GM12878 (cell line): ENCODE measurements around the gene TPRA1. TPM values are rescaled to one million over a fixed set of nuclear protein-coding genes. Genes with fewer than 3 reads are reported as not detected.

Source experiments
- ATAC-seq: fragments of 200-7000 bp; cut with Tn5 transposase; 3 replicates; pipeline ENCODE4 v1.9.1; 2020; ENCODE audit warnings: mild to moderate bottlenecking, moderate library complexity
- BruUV-seq: library from RNA; stranded (reverse); fragments of 400-500 nt; replicated peaks from 2 replicates; lab custom pipeline; 2021; lab: Mats Ljungman, UMichigan
- CTCF ChIA-PET: fragments of 300-600 bp; sonication (Branson Sonifier 250); formaldehyde crosslinking; extraction: SDS; loops from one replicate; lab custom pipeline; 2021; ENCODE audit warnings: inconsistent platforms; lab: Yijun Ruan, JAX
- POLR2A ChIA-PET: fragments of 350-600 bp; formaldehyde crosslinking; extraction: SDS; loops from one replicate; lab custom pipeline; 2021; ENCODE audit warnings: inconsistent platforms; lab: Charles Lee
- RAD21 ChIA-PET: fragments of 300-600 bp; sonication (Branson Sonifier 250); formaldehyde crosslinking; loops from one replicate; lab custom pipeline; 2023; ENCODE audit warnings: antibody characterized with exemption; ENCODE audit not compliant: unreplicated experiment; lab: Charles Lee
- SMC1A ChIA-PET: fragments of 300-600 bp; sonication (Branson Sonifier 250); formaldehyde crosslinking; loops from one replicate; lab custom pipeline; 2023; ENCODE audit not compliant: unreplicated experiment, uncharacterized antibody; lab: Charles Lee
- DNase-seq: peaks from one replicate; pipeline ENCODE4 v3.0.0-alpha.2; 2011; ENCODE audit warnings: low read depth, low spot score
- FAIRE-seq: peaks from 3 replicates; lab custom pipeline; 2011; peaks lifted over from hg19 to GRCh38; lab: Jason Lieb, UNC
- H2AFZ ChIP-seq: 2 replicates; pipeline ENCODE4 v1.6.0; 2011; ENCODE audit warnings: low read depth, low read length, control low read depth; ENCODE audit not compliant: control insufficient read depth
- H3K27ac ChIP-seq: 2 replicates; pipeline ENCODE4 v1.5.1; 2011; ENCODE audit warnings: control low read depth; ENCODE audit not compliant: control insufficient read depth, insufficient read depth
- H3K27me3 ChIP-seq, 2 experiments: replicated peaks in 1 of 2; 2 replicates each; pipeline versions ENCODE4 v1.6.0 to v1.6.1; 2011; ENCODE audit warnings: low read length in 1 of 2; ENCODE audit not compliant: control insufficient read depth in 2 of 2, insufficient read depth in 2 of 2
- H3K36me3 ChIP-seq, 2 experiments: 2 replicates each; pipeline ENCODE4 v1.5.1; 2011; ENCODE audit warnings: low read length in 1 of 2; ENCODE audit not compliant: control insufficient read depth in 2 of 2, insufficient read depth in 2 of 2
- H3K4me1 ChIP-seq: 2 replicates; pipeline ENCODE4 v1.6.1; 2011; ENCODE audit warnings: mild to moderate bottlenecking, low read length, moderate library complexity, mixed read lengths; ENCODE audit not compliant: control insufficient read depth, insufficient read depth
- H3K4me2 ChIP-seq: 2 replicates; pipeline ENCODE4 v1.6.0; 2011; ENCODE audit warnings: control low read depth; ENCODE audit not compliant: control insufficient read depth, insufficient read depth
- H3K4me3 ChIP-seq: fragments of 200-600 bp; sonication (generic); 2 replicates; pipeline ENCODE4 v1.5.1; 2016
- H3K79me2 ChIP-seq: 2 replicates; pipeline ENCODE4 v1.6.0; 2011; ENCODE audit warnings: low read length; ENCODE audit not compliant: control insufficient read depth, insufficient read depth
- H3K9ac ChIP-seq: 2 replicates; pipeline ENCODE4 v1.8.0; 2011; ENCODE audit warnings: low read length, control low read depth, mixed read lengths; ENCODE audit not compliant: control insufficient read depth, insufficient read depth
- H3K9me3 ChIP-seq: replicated peaks from 3 replicates; pipeline ENCODE4 v1.5.1; 2011; ENCODE audit warnings: mild to moderate bottlenecking, low read length; ENCODE audit not compliant: control insufficient read depth, insufficient read depth
- H4K20me1 ChIP-seq: 2 replicates; pipeline ENCODE4 v1.6.0; 2011; ENCODE audit not compliant: control insufficient read depth, insufficient read depth
- IKZF1 ChIP-seq: fragments of 450-650 bp; conservative IDR thresholded peaks from 2 replicates; pipeline ENCODE4 v1.6.1; 2017; ENCODE audit warnings: antibody characterized with exemption, mild to moderate bottlenecking
- MLLT1 ChIP-seq: fragments of 450-650 bp; IDR thresholded peaks from 2 replicates; pipeline ENCODE4 v1.6.1; 2016; ENCODE audit warnings: mild to moderate bottlenecking
- NFIC ChIP-seq: IDR thresholded peaks from 2 replicates; pipeline ENCODE4 v1.6.1; 2012; ENCODE audit warnings: low read depth, mild to moderate bottlenecking, inconsistent platforms, low read length, moderate library complexity
- NFYA ChIP-seq: IDR thresholded peaks from 2 replicates; pipeline ENCODE4 v1.6.1; 2011; ENCODE audit warnings: low read depth, mild to moderate bottlenecking, low read length, improper control_type of control experiment, borderline replicate concordance
- POLR2A ChIP-seq: IDR thresholded peaks from 2 replicates; pipeline ENCODE4 v1.6.1; 2011; ENCODE audit warnings: low read depth, mild to moderate bottlenecking, low read length
- RBBP5 ChIP-seq: fragments of 200-600 bp; sonication (generic); conservative IDR thresholded peaks from 2 replicates; pipeline ENCODE4 v1.6.1; 2016
- SUPT20H ChIP-seq: IDR thresholded peaks from 2 replicates; pipeline ENCODE4 v1.6.1; 2011; ENCODE audit warnings: low read depth, mild to moderate bottlenecking, low read length, moderate library complexity, borderline replicate concordance; ENCODE audit not compliant: control insufficient read depth
- TARDBP ChIP-seq: IDR thresholded peaks from 2 replicates; pipeline ENCODE4 v1.6.1; 2016; ENCODE audit warnings: borderline replicate concordance
- ZNF207 ChIP-seq: fragments of 450-650 bp; IDR thresholded peaks from 2 replicates; pipeline ENCODE4 v1.6.1; 2014; ENCODE audit warnings: antibody characterized with exemption, mild to moderate bottlenecking, borderline replicate concordance
- ZNF217 ChIP-seq: fragments of 450-650 bp; IDR thresholded peaks from 2 replicates; pipeline ENCODE4 v1.6.1; 2017; ENCODE audit warnings: antibody characterized with exemption, mild to moderate bottlenecking
- WGBS: methylation state at CpG from one replicate; pipeline ENCODE4 v1.1.6; 2016; ENCODE audit warnings: low lambda C conversion rate; ENCODE audit not compliant: insufficient replicate concordance, insufficient coverage; ENCODE audit errors: missing lambda C conversion rate; 5-methylcytosine and 5-hydroxymethylcytosine counted together
- in situ Hi-C: fragments of 300-500 bp; cut with MboI; formaldehyde crosslinking; loops from 9 replicates; pipeline ENCODE4 v1.14.3; 2018; ENCODE audit warnings: mixed read lengths
- intact Hi-C: fragments of 100-400 bp; cut with micrococcal nuclease; formaldehyde crosslinking; loops from one replicate; pipeline ENCODE4 v1.14.2; 2022; ENCODE audit not compliant: unreplicated experiment
- polyA plus RNA-seq, 11 experiments: library from polyadenylated mRNA; depleted of rRNA in 4 of 11; unstranded in 6 of 11; stranded (reverse) in 5 of 11; fragments of >200 nt; fragmentation: Nextera tagmentation in 4 of 11; fragmentation: Illumina TruSeq in 1 of 11; extraction: Ambion mirVana in 4 of 11; extraction: Trizol in 1 of 11; gene quantifications; 1 replicate in 1 of 11; 2 replicates in 10 of 11; pipeline versions ENCODE4 v1.2.1 to v1.2.3, GENCODE V29; 2011 to 2016; ENCODE audit warnings: inconsistent platforms in 2 of 11, missing spikeins in 2 of 11, low read depth in 1 of 11
- total RNA-seq, 4 experiments: library from RNA; depleted of rRNA in 3 of 4; stranded (reverse); fragments of >200 nt in 3 of 4; fragmentation: Illumina TruSeq in 1 of 4; extraction: Trizol in 1 of 4; gene quantifications; 2 replicates each; pipeline versions ENCODE4 v1.2.1 to v1.2.3, GENCODE V29; 2013 to 2021

TPRA1 gene
- total and polyA plus RNA-seq, 10 of the 15 experiments (the other 5 are each of a cell fraction or from before 2014, with no cell fraction given) = 1.8 to 39.6 (median 26.6) TPM

GRCh38 chr3:127620637-127621375 is 30.3 kb upstream of the TPRA1 start:
- in situ Hi-C loops = no loop called here
- BruUV-seq = no TSS peak
- TF ChIP-seq ZNF207 (no peak), POLR2A (peak; percentile 34; the same call in 1 of the 2 replicates)
- H4K20me1 ChIP-seq = no peaks in the 10 kb centered on the region
- intact Hi-C loops = no loop called here
- no peaks in the 10 kb centered on the region for H3K27me3 ChIP-seq
- FAIRE-seq (no peak), DNase-seq (no peak), ATAC-seq (no peak)
- CTCF ChIA-PET = no interaction called here
- no peak overlapping the region for H3K4me2 ChIP-seq
- no peaks in the 10 kb centered on the region for H3K9me3 ChIP-seq
- no peak overlapping the region for H3K4me3 ChIP-seq
- POLR2A ChIA-PET = no interaction called here
- SMC1A ChIA-PET = interaction anchor here (1.6 kb wide), 1 partner anchor 37 kb away, joined by 3 read pairs; no protein-coding TSS in a partner anchor
- RAD21 ChIA-PET = no interaction called here
- H2AFZ ChIP-seq = no peak overlapping the region
- peaks cover 38 to 43% of the 10 kb centered on the region in 2 experiments for H3K36me3 ChIP-seq
- no peak overlapping the region for H3K27ac ChIP-seq
- WGBS = 98% methylated on average over 32 of the region's 32 CpGs
- no peak overlapping the region for H3K9ac ChIP-seq
- H3K4me1 ChIP-seq = no peaks in the 10 kb centered on the region
- H3K79me2 ChIP-seq = no peaks in the 10 kb centered on the region

DNA sequence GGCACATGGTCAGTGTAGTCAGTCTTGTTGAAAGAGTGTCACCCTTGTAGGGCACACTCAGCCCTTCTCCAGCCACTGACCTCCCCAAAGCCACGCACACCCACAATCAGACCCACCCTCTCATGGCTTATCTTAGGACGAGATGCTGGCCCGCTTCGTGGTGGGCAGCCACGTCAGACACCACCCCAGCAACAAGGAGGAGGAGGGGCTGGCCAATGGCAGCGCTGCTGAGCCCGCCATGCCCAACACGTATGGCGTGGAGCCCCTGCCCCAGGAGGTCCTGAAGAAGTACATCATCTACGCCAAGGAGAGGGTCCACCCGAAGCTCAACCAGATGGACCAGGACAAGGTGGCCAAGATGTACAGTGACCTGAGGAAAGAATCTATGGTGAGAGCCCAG is 28.4 kb upstream of the TPRA1 start:
- FAIRE-seq (no peak), ATAC-seq (no peak), DNase-seq (no peak)
- ChIA-PET RAD21 (no interaction called here), CTCF (no interaction called here), POLR2A (no interaction called here), SMC1A (no interaction called here)
- Histone ChIP-seq H3K4me2 (no peak overlapping the region), H3K27ac (no peak overlapping the region), H3K36me3 (peaks cover 45 to 49% of the 10 kb centered on the region in 2 experiments), H3K9me3 (no peaks in the 10 kb centered on the region), H3K4me1 (no peaks in the 10 kb centered on the region), H3K79me2 (no peaks in the 10 kb centered on the region), H4K20me1 (no peaks in the 10 kb centered on the region), H3K27me3 (no peaks in the 10 kb centered on the region), H3K9ac (no peak overlapping the region), H2AFZ (no peak overlapping the region), H3K4me3 (no peak overlapping the region)
- in situ Hi-C loops (no loop called here), intact Hi-C loops (no loop called here)
- TF ChIP-seq SUPT20H = no peak
- no peak for TF ChIP-seq NFYA
- TF ChIP-seq RBBP5 = no peak
- no peak for TF ChIP-seq TARDBP
- TF ChIP-seq ZNF217 = no peak
- no peak for TF ChIP-seq MLLT1
- no peak for TF ChIP-seq IKZF1
- no peak for TF ChIP-seq NFIC
- 95% methylated on average over 11 of the region's 11 CpGs for WGBS
- no TSS peak for BruUV-seq
